H4 (cell line): Measurements from ENCODE around the gene PPP6R1. TPM values are rescaled to one million over a fixed set of nuclear protein-coding genes. Genes with fewer than 3 reads are reported as not detected.

Experiments
- DNase-seq: peaks from one replicate; pipeline ENCODE4 v3.0.0-alpha.2; 2015; ENCODE audit warnings: low spot score
- total RNA-seq: library from RNA; depleted of rRNA; stranded (reverse); fragments of >200 nt; shearing (Covaris generic); gene quantifications from 2 replicates; pipeline ENCODE4 v1.2.3, GENCODE V29; 2014

The PPP6R1 gene
- total RNA-seq, 1 experiment from 2014 or later = 29.7 TPM

DNA sequence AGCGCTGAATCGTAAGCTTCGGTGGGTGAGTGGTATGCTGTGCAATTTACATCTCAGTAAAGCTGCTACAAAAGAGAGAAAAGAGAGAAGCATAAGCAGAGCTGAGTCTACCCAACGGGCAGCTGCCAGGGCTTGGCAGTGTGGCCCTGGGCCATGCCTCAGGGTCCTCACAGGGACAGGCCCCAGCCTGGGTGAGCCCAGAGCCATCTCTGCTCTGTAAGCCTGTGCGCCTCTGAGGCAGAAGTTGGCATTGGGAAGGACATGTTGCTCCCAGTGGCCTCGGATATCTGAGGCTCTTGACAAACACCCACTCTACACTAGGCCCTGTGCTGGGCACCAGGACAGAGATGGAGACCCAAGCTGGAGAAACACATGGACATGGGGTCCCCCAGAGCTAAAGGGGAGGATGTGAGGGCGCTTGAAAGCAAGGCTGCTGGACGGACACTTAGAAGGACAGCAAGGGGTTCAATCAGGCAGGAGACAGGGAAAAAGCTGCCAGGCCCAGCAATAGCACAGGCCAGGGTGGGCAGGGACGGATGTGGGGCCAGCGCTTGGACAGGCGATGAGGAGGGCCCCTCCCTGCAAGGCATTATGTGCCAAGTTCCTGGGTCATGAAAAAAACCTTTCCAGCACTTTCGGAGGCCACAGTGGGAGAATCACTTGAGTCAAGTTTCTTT, 14.7 kb downstream of the PPP6R1 start:
- no peak for DNase-seq

GRCh38 chr19:55242517-55242916, 16.3 kb downstream of the PPP6R1 start:
- DNase-seq = no peak

DNA sequence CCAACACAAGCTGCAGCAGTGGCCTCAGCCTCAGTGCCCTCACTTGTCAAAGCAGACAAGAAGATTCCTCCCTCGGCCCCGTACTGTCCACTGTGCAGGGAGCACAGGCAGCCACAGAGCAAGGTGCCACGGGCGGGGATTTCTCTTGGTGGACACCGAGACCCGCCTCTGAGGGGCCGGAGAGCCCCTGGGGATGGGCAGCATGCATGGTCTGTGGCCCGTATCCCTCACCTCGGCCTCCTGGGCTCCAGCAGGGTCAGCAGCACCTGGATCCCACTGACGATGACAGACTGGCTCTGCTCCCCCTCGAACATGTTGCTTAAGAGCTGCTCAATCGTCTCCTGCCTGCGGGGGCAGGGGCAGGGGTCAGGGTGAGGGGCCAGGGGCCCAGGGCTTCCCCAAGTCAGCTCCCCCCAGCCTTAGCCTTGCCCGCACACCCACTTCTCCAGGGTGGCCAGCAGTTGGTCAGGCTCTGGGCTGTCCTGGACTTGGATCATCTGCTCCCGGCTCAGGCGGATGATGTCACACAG, 16.8 kb downstream of the PPP6R1 start:
- no peak for DNase-seq

DNA sequence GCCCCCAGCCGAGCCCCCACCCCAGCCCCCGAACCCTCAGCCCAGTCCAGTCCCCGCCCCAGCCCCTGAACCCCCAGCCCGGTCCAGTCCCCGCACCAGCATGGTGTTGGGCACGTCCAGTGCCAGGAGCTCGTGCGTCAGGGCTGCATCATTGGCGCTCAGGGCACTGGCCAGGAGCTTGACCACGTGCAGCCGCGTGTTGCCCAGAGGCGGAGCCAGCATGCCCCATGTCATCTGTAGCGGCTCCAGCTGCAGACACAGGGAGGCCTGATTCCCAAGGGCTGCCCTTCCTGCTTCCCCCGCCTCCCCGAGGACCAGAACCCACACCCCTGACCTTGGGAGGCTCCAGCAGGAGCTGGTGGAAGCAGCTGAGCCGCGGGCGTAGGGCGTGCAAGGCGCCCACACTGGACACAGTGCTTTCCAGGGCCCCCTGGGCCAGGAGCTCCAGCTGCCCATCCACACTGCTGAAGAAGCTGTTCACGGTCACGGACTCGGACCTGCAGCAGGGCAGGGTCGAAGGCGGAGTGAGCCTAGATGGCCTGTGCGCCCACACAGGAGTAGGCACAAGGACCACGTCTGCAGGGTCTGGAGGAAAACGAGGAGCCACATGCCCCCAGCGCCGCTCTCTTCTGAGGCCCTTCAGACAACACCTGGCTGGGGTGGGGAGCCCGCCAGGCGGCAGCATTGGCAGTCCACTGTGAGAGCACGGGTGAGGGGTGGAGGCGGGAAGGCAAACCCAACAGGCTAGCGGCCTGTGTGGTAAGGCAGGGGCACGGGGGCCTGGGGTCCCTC, 17.5 kb downstream of the PPP6R1 start:
- DNase-seq = no peak

DNA sequence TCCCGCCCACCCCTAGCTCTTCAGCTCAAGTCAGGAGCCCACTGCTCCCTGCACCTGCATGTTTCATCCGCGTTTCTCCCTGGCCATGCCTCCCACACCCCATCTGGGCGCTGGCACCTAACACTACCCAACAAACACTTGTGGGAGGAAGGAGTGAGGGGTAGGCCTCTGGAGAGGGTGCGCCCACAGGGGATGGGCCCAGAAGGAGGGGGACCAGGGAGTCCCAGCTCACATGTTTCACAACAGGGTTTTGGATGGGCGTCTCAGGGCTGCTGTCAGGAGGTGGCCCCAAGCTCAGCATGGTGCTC, 18.1 kb downstream of the PPP6R1 start:
- DNase-seq = no peak

DNA sequence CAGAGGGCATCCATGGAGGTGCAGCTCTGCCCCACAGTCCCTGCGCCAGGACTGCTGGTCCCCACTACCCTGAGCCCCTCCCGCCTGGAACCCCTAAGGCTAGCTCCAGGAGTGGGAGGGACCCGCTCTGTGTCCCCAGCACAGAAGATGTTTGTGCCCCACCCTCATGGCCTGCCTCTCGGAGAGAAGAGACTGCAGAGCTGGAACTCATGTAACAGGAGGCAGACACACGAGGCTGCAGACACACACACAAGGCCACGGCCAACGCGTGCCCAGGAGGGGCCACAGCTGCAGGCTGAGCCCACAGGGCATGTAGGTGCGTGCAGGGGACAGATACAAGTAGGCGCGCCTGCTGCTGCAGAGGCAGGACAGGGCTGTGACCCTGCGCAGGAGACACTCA, 19.8 kb downstream of the PPP6R1 start:
- no peak for DNase-seq

GRCh38 chr19:55238030-55238429, 20.8 kb downstream of the PPP6R1 start:
- no peak for DNase-seq

GRCh38 chr19:55232986-55233385, 25.8 kb downstream of the PPP6R1 start:
- no peak for DNase-seq

GRCh38 chr19:55232286-55232602, 26.6 kb downstream of the PPP6R1 start:
- DNase-seq = no peak

GRCh38 chr19:55231391-55232285, 27.2 kb downstream of the PPP6R1 start:
- DNase-seq = no peak

- no peak for DNase-seq
These were observed 28.0 kb downstream of the PPP6R1 start for GRCh38 chr19:55230780-55231179.

- no peak for DNase-seq
These were observed 28.5 kb downstream of the PPP6R1 start for GRCh38 chr19:55230329-55230728.

- DNase-seq = no peak
These were observed 29.0 kb downstream of the PPP6R1 start for GRCh38 chr19:55229789-55230182.

- no peak for DNase-seq
These were observed 29.6 kb downstream of the PPP6R1 start for GRCh38 chr19:55229145-55229788.

- no peak for DNase-seq
These were observed 30.3 kb downstream of the PPP6R1 start, which contains the start of gene TMEM86B for GRCh38 chr19:55228403-55229031. TMEM86B (minus strand) TSS chr19:55228763; CDS start chr19:55228741, 22 bp downstream.

- DNase-seq = no peak
These were observed 30.8 kb downstream of the PPP6R1 start for GRCh38 chr19:55228015-55228391.

- DNase-seq = no peak
These were observed 31.4 kb downstream of the PPP6R1 start for GRCh38 chr19:55227241-55228014.

DNA sequence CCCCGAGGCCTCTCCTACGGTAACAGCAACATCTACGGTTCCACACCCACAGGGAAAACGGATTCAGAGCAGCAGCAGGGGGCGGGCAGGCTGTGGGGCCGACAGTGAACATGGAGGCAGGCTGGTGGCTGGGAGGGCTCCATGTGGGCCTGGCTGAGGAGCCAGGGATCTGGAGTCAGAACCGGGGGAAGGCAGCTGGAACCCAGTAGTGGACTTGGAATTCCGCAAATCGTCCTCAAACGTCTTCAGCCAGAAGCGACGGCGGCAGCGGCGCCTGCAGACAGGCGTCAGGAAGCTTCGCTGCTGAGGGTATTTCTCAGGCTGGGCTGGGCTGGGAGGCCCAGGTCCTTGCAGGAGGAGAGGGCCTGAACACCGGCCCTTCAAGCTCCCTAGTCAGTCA, 32.0 kb downstream of the PPP6R1 start:
- DNase-seq = no peak

DNA sequence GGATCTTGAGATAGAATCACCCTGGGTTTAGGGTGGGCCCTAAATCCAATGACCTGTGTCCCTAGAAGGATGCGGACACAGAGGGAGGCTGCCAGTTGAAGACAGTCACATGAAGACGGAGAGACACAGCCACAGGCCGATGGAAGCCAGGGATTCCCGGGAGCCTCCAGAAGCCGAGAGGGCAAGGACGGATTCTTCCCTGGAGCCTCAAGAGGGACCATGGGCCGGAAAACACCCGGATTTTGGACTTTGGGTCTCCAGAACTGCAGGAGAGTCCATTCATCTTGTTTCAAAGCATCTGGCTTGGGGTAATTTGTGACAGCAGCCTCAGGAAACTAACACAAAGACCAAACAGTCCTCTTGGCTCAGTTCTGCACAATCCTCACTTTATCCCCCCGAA, 32.5 kb downstream of the PPP6R1 start:
- no peak for DNase-seq

GRCh38 chr19:55225415-55225958, 33.3 kb downstream of the PPP6R1 start:
- no peak for DNase-seq
